Activated CD4-positive, alpha-beta T cell treated with anti-CD3 and anti-CD28 coated beads, Interleukin-2, amount 10 ng/mL, durations not matched to agents 7 days and 5 days (primary cell): Measurements from ENCODE around the gene FARP1. TPM values are rescaled to one million over a fixed set of nuclear protein-coding genes. Genes with fewer than 3 reads are reported as not detected.

Experiments
- CTCF ChIA-PET: fragments of 350-600 bp; sonication (Branson Sonifier 250); formaldehyde crosslinking; loops from one replicate; lab custom pipeline; 2021; ENCODE audit warnings: antibody characterized with exemption; lab: Charles Lee
- POLR2A ChIA-PET: fragments of 350-600 bp; sonication (Branson Sonifier 250); formaldehyde crosslinking; loops from one replicate; lab custom pipeline; 2021; ENCODE audit warnings: antibody characterized with exemption; lab: Charles Lee
- DNase-seq: peaks from one replicate; pipeline ENCODE4 v3.0.0-alpha.2; 2020
- H3K27ac Mint-ChIP-seq: one replicate; pipeline ENCODE4 v1.8.0; 2021; ENCODE audit warnings: mild to moderate bottlenecking, moderate library complexity, mixed read lengths
- H3K27me3 Mint-ChIP-seq: one replicate; pipeline ENCODE4 v1.8.0; 2021; ENCODE audit warnings: mixed read lengths
- H3K36me3 Mint-ChIP-seq: one replicate; pipeline ENCODE4 v1.8.0; 2021; ENCODE audit warnings: low read depth, mixed read lengths
- H3K4me1 Mint-ChIP-seq: one replicate; pipeline ENCODE4 v1.8.0; 2021; ENCODE audit warnings: mixed read lengths
- H3K4me3 Mint-ChIP-seq: one replicate; pipeline ENCODE4 v1.8.0; 2021; ENCODE audit warnings: mild to moderate bottlenecking, moderate library complexity, mixed read lengths
- H3K9me3 Mint-ChIP-seq: one replicate; pipeline ENCODE4 v1.8.0; 2021; ENCODE audit warnings: mixed read lengths
- total RNA-seq, 2 experiments: library from RNA; stranded (reverse); gene quantifications; one replicate each; pipeline ENCODE4 v1.2.3, GENCODE V29; 2021

FARP1 gene
- total RNA-seq, 2 experiments from 2014 or later, result 0.67 to 1.0 TPM

- CTCF ChIA-PET, result no interaction called here
- no peaks in the 10 kb centered on the region for H3K36me3 Mint-ChIP-seq
These were observed 171.0 kb downstream of the FARP1 start for GRCh38 chr13:98313922-98314292.

DNA sequence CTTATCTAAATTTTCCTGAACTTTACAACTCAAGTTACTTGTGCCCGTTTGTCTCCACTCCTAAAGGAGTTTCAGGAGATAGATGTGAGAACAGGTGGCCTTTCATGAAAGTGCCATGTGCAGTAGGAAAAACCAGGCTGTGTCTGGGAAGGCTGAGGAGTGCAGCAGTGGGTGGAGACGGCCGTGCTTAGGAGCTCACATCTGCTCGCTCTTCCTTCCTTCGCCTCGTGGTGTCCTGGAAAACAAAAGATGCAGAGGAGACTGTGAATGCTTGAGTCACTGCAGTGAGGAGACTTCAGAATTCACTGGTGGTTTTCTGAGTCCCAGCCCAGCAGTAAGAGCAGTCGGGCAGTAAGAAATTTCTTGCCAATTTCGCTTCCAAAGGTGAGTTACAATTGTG is 172.6 kb downstream of the FARP1 start:
- Mint-ChIP-seq H3K27me3 (peaks cover 2% of the 10 kb centered on the region), H3K4me3 (no peak overlapping the region), H3K4me1 (no peaks in the 10 kb centered on the region), H3K9me3 (no peaks in the 10 kb centered on the region), H3K27ac (no peak overlapping the region), H3K36me3 (no peaks in the 10 kb centered on the region)
- ChIA-PET POLR2A (no interaction called here), CTCF (no interaction called here)
- no peak for DNase-seq

More at GRCh38 chr13:98313922-98314292, 171.0 kb downstream of the FARP1 start:
- no peak for DNase-seq
- Mint-ChIP-seq H3K4me1 (no peaks in the 10 kb centered on the region), H3K27ac (no peak overlapping the region), H3K9me3 (no peaks in the 10 kb centered on the region), H3K4me3 (no peak overlapping the region), H3K27me3 (peaks cover 2% of the 10 kb centered on the region)
- POLR2A ChIA-PET, result no interaction called here

- ChIA-PET CTCF (no interaction called here), POLR2A (no interaction called here)
- Mint-ChIP-seq H3K27ac (no peak overlapping the region), H3K4me3 (no peak overlapping the region), H3K27me3 (peaks cover 2% of the 10 kb centered on the region), H3K9me3 (no peaks in the 10 kb centered on the region), H3K36me3 (no peaks in the 10 kb centered on the region), H3K4me1 (no peaks in the 10 kb centered on the region)
- DNase-seq, result no peak
These were observed 173.0 kb downstream of the FARP1 start for GRCh38 chr13:98315902-98316301.

DNA sequence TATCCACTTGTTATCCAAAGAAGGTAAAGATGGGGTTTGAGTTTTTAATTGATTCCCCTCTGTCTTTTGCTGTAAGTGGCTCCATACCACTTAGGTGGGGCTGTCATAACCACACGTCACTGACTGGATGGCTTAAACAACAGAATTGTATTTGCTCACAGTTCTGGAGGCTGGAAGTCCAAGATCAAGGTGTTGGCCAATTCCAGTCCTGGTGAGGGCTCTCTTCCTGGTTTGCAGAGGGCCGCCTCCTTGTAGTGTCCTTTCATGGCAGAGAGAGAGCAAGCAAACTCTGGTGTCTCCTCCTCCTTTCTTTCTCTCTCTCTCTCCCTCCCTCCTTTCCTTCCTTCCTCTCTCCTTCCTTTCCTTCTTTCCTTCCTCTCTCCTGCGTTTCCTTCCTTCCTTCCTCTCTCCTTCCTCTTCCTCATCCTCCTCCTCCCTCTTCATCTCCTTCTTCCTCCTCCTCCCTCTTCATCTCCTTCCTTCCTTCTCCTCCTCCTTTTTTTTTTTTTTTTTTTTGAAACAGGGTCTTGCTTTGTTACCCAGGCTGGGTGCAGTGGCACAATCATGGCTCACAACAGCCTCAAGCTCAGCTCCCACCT is 174.8 kb downstream of the FARP1 start:
- Mint-ChIP-seq H3K36me3 (no peaks in the 10 kb centered on the region), H3K27me3 (peaks cover 2% of the 10 kb centered on the region), H3K27ac (no peak overlapping the region), H3K9me3 (no peaks in the 10 kb centered on the region), H3K4me3 (no peak overlapping the region), H3K4me1 (no peaks in the 10 kb centered on the region)
- DNase-seq, result no peak
- ChIA-PET POLR2A (no interaction called here), CTCF (no interaction called here)

GRCh38 chr13:98318263-98318878 is 175.5 kb downstream of the FARP1 start:
- H3K4me1 Mint-ChIP-seq, result no peaks in the 10 kb centered on the region
- H3K9me3 Mint-ChIP-seq, result no peaks in the 10 kb centered on the region
- ChIA-PET POLR2A (no interaction called here), CTCF (no interaction called here)
- H3K4me3 Mint-ChIP-seq, result no peak overlapping the region
- no peak overlapping the region for H3K27ac Mint-ChIP-seq
- H3K36me3 Mint-ChIP-seq, result no peaks in the 10 kb centered on the region
- H3K27me3 Mint-ChIP-seq, result peaks cover 2% of the 10 kb centered on the region
- no peak for DNase-seq

GRCh38 chr13:98320561-98321105 is 177.7 kb downstream of the FARP1 start:
- H3K27ac Mint-ChIP-seq, result no peak overlapping the region
- no peaks in the 10 kb centered on the region for H3K4me1 Mint-ChIP-seq
- no peaks in the 10 kb centered on the region for H3K36me3 Mint-ChIP-seq
- H3K9me3 Mint-ChIP-seq, result no peaks in the 10 kb centered on the region
- no peak for DNase-seq
- peaks cover 9% of the 10 kb centered on the region for H3K27me3 Mint-ChIP-seq
- CTCF ChIA-PET, result interaction anchor here (1.0 kb wide), 1 partner anchor 315 kb away, joined by 3 read pairs; no protein-coding TSS in a partner anchor
- POLR2A ChIA-PET, result no interaction called here
- no peak overlapping the region for H3K4me3 Mint-ChIP-seq

DNA sequence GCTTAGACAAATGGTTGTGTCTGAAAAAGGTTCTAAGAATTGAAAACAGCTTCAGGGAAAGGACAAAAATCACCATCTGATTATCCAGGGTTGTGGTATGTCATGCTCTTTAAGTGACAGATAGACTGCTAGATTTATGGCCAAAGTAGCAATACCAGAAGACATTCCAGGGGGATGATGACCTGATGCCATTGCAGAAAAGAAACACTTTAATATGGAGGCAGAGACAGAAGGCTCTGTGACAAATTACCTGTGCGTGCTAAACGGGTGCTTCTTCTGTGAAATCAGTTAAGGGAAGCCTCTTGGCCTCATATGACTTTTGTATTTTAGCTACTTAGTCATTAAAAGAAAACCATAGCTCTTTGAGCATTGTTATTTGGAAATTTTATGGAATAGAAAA is 178.5 kb downstream of the FARP1 start:
- ChIA-PET CTCF (no interaction called here), POLR2A (no interaction called here)
- H3K27ac Mint-ChIP-seq, result no peak overlapping the region
- no peaks in the 10 kb centered on the region for H3K36me3 Mint-ChIP-seq
- no peak overlapping the region for H3K4me3 Mint-ChIP-seq
- H3K27me3 Mint-ChIP-seq, result peaks cover 11% of the 10 kb centered on the region
- H3K4me1 Mint-ChIP-seq, result no peaks in the 10 kb centered on the region
- no peaks in the 10 kb centered on the region for H3K9me3 Mint-ChIP-seq
- DNase-seq, result no peak

DNA sequence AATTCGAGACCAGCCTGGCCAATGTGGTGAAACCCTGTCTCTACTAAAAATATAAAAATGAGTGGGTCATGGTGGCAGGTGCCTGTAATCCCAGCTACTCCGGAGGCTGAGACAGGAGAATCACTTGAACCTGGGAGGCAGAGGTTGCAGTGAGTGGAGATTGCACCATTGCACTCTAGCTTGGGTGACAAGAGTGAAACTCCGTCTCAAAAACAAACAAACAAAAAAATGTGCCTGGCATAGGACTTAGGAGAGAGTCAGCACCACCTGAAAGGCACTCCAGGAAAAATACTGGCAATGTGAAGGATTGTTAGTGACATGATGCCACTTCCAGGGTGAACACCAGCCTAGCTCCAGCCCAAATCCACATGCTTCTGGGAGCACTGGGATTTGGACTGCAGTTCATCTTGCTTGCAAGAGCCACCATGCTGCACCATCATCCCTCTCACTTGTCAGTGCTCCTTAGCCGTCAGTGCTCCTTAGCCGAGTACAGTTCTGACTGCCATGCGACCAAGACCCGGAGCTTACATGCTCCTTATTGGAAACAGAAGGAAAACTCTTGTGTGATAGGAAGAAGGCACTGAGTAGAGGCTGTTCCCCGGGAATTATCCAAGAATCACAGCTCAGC is 179.3 kb downstream of the FARP1 start:
- Mint-ChIP-seq H3K27ac (no peak overlapping the region), H3K4me1 (no peaks in the 10 kb centered on the region), H3K9me3 (no peaks in the 10 kb centered on the region), H3K4me3 (no peak overlapping the region), H3K27me3 (peaks cover 17% of the 10 kb centered on the region), H3K36me3 (no peaks in the 10 kb centered on the region)
- no peak for DNase-seq
- ChIA-PET CTCF (no interaction called here), POLR2A (no interaction called here)

DNA sequence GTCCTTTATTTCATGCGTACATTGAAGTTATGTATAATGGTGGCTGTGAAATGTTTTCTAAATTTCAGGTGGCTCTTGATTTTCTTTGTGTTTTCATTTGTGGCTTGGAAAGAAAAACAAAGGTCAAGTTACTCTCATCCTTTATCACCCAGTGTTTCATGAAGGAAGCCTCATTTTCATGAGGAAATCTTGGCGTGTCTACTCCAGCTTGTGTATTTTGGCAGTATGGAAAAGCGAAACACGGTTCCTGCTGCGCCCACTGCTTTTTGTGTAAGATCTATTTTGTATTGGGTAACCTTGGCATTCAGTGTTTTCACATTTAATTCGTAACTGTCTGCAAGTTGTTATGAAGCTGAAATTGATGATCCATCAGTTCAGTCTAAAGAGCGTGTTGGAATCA is 181.2 kb downstream of the FARP1 start:
- H3K9me3 Mint-ChIP-seq, result no peaks in the 10 kb centered on the region
- CTCF ChIA-PET, result no interaction called here

GRCh38 chr13:98325724-98326123 is 182.8 kb downstream of the FARP1 start:
- no peaks in the 10 kb centered on the region for H3K4me1 Mint-ChIP-seq
- no peaks in the 10 kb centered on the region for H3K36me3 Mint-ChIP-seq
- no peaks in the 10 kb centered on the region for H3K9me3 Mint-ChIP-seq
- peaks cover 15% of the 10 kb centered on the region for H3K27me3 Mint-ChIP-seq
- DNase-seq, result no peak
- no peak overlapping the region for H3K27ac Mint-ChIP-seq
- H3K4me3 Mint-ChIP-seq, result no peak overlapping the region
- POLR2A ChIA-PET, result no interaction called here
- CTCF ChIA-PET, result no interaction called here

More for the DNA sequence above, 181.2 kb downstream of the FARP1 start:
- no peak for DNase-seq
- H3K36me3 Mint-ChIP-seq, result no peaks in the 10 kb centered on the region
- POLR2A ChIA-PET, result no interaction called here
- H3K4me1 Mint-ChIP-seq, result no peaks in the 10 kb centered on the region
- H3K27ac Mint-ChIP-seq, result no peak overlapping the region
- no peak overlapping the region for H3K4me3 Mint-ChIP-seq
- H3K27me3 Mint-ChIP-seq, result peaks cover 15% of the 10 kb centered on the region

GRCh38 chr13:98326291-98326690 is 183.4 kb downstream of the FARP1 start:
- peaks cover 16% of the 10 kb centered on the region for H3K27me3 Mint-ChIP-seq
- no peak for DNase-seq
- H3K4me1 Mint-ChIP-seq, result no peaks in the 10 kb centered on the region
- CTCF ChIA-PET, result no interaction called here
- H3K4me3 Mint-ChIP-seq, result no peak overlapping the region
- POLR2A ChIA-PET, result no interaction called here
- H3K9me3 Mint-ChIP-seq, result no peaks in the 10 kb centered on the region
- H3K27ac Mint-ChIP-seq, result no peak overlapping the region
- H3K36me3 Mint-ChIP-seq, result no peaks in the 10 kb centered on the region

DNA sequence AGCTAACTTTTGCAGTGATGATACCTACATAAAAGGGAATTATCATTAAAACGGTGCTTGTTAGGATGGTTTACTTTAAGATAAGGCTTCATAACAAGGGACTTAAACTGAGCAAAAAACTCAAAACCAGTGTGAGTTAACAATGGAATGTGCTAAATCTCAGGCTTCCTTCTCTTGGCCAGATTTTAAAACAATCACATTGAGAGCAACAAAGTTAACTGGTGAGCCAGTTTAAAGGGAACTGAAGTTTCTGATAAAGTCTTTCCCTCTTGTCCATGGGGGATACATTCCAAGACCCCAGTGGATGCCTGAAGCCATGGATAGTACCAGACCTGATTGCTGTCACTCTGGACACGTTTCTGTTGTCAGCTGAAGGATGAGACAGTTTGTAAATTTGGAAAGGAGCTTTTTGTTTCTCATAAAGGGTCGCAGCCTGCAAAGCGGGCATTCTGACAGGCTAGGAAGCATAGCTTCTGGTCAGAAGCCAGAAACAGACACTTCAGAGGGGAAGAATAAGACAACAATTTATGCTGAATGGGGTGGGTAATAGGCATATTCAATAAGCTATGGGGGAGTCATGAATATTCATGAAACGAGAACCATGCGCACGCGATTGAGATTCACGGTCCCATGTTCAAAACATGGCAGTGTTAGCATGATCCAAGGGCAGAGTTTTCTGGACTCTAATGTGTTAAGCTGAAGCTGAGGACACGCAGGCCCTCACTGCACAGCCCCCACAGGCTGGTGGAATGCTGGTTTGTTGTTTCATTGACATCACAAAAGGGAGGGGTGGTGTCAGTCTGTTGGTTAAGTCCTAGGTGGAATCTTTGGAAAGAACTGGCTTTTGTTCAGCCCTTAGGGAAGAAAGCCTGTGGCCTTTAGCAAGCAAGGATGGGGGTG is 184.7 kb downstream of the FARP1 start:
- no peaks in the 10 kb centered on the region for H3K9me3 Mint-ChIP-seq
- no peaks in the 10 kb centered on the region for H3K36me3 Mint-ChIP-seq
- no peaks in the 10 kb centered on the region for H3K4me1 Mint-ChIP-seq
- H3K27me3 Mint-ChIP-seq, result peaks cover 16% of the 10 kb centered on the region
- H3K4me3 Mint-ChIP-seq, result no peak overlapping the region
- no peak for DNase-seq
- ChIA-PET CTCF (no interaction called here), POLR2A (no interaction called here)
- H3K27ac Mint-ChIP-seq, result no peak overlapping the region

- DNase-seq, result no peak
- no peaks in the 10 kb centered on the region for H3K9me3 Mint-ChIP-seq
- ChIA-PET POLR2A (no interaction called here), CTCF (no interaction called here)
- no peaks in the 10 kb centered on the region for H3K4me1 Mint-ChIP-seq
- peaks cover 16% of the 10 kb centered on the region for H3K27me3 Mint-ChIP-seq
- no peak overlapping the region for H3K4me3 Mint-ChIP-seq
- no peaks in the 10 kb centered on the region for H3K36me3 Mint-ChIP-seq
- no peak overlapping the region for H3K27ac Mint-ChIP-seq
These were observed 185.6 kb downstream of the FARP1 start for GRCh38 chr13:98328511-98328910.
